Spinal cord (tissue), 10 donors: ENCODE measurements around the gene ANKS1B. TPM values are rescaled to one million over a fixed set of nuclear protein-coding genes. Genes with fewer than 3 reads are reported as not detected.

Source experiments
- DNase-seq, 6 donors: peaks; one replicate each; pipeline versions ENCODE4 v3.0.0 to v3.0.0-alpha.2; 2013 to 2015; ENCODE audit warnings: low spot score in 6 of 6, low read depth in 4 of 6
- H3K27ac ChIP-seq: one replicate; pipeline ENCODE4 v1.5.1; 2013; ENCODE audit warnings: low read depth, low read length, control low read depth
- H3K27me3 ChIP-seq: one replicate; pipeline ENCODE4 v1.6.1; 2013; ENCODE audit warnings: low read length; ENCODE audit not compliant: control insufficient read depth, insufficient read depth
- H3K36me3 ChIP-seq: one replicate; pipeline ENCODE4 v1.6.1; 2013; ENCODE audit warnings: low read length; ENCODE audit not compliant: control insufficient read depth, insufficient read depth
- H3K4me1 ChIP-seq: one replicate; pipeline ENCODE4 v1.6.1; 2013; ENCODE audit warnings: low read length; ENCODE audit not compliant: control insufficient read depth, insufficient read depth
- H3K4me3 ChIP-seq: one replicate; pipeline ENCODE4 v1.5.1; 2013; ENCODE audit warnings: low read depth, low read length, control low read depth
- H3K9me3 ChIP-seq: one replicate; pipeline ENCODE4 v1.6.1; 2013; ENCODE audit warnings: low read length; ENCODE audit not compliant: control insufficient read depth, insufficient read depth
- WGBS: methylation state at CpG from one replicate; pipeline ENCODE4 v1.1.5; 2013; ENCODE audit warnings: missing lambda C conversion rate; ENCODE audit not compliant: insufficient coverage; 5-methylcytosine and 5-hydroxymethylcytosine counted together
- polyA plus RNA-seq, 2 donors: library from polyadenylated mRNA; unstranded; fragments of 120-200 nt; gene quantifications; one replicate each; pipeline ENCODE4 v1.2.1, GENCODE V29; 2013; ENCODE audit not compliant: insufficient read length in 2 of 2
- total RNA-seq, 2 donors: library from RNA; depleted of rRNA in 1 of 2; stranded (reverse); fragments of 120-200 nt in 1 of 2; fragments of >200 nt in 1 of 2; gene quantifications; one replicate each; pipeline versions ENCODE4 v1.2.3 to v1.2.4, GENCODE V29; 2013 to 2014
- donor health status: healthy.

Gene ANKS1B
- total and polyA plus RNA-seq, 4 donors: 89.5 to 131 (median 108) TPM

DNA sequence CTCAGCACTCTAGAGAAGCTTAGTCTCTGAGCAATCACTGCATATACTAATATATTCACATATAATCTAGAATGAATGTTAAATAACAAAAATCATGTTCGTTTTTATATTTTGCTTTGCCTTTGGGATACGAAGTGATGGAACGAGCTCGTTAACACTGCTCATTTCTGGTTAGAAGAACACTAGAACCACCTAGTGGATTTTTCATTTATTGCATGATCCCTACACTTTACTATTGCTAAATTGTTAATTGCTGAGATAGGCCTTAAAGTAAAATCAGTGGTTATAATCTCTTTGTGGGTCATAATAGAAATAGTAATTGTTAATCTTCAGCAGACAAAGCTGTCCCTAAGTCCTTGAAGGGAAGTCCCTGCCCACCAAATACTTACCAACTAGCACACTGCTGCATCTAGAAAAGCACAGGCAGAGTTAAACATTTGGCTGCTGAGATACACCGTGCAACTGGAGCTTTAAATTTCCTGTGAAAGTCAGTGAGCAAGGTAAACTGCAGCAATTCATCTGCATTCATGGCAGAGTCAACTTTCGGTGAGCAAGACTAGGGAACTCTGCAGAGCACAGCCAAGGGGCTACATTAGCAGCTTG lies 985.9 kb downstream of the ANKS1B start:
- peak; percentile 36 to 93 (median 52) for DNase-seq
- Histone ChIP-seq H3K36me3 (no peaks in the 10 kb centered on the region), H3K27me3 (no peaks in the 10 kb centered on the region)

DNA sequence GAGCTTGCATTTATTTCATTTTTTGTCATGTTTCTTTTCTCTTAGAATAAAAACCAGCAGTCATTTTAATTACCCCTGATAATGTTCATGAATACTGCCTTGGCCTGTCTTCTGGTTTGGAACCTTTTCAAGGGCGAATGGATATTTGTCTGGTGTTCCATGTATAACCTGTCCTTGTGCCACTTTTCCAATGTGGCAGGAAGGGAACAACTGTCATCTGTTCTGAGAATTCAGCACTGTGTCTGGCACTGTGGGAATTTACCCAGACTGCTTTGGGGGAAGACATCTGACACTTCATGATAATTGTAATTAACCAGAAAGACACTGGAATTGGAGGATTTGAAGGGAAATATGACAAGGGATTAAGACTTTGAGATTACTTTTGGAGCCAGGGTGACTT lies 986.8 kb downstream of the ANKS1B start:
- H3K27me3 ChIP-seq: no peaks in the 10 kb centered on the region
- no peak overlapping the region for H3K4me3 ChIP-seq
- H3K36me3 ChIP-seq: no peaks in the 10 kb centered on the region
- no peaks in the 10 kb centered on the region for H3K9me3 ChIP-seq
- H3K27ac ChIP-seq: no peak overlapping the region
- WGBS: 60% methylated on average over 1 of the region's 1 CpG
- H3K4me1 ChIP-seq: peaks cover 3% of the 10 kb centered on the region
- DNase-seq: peak in 1 of 6 donors; percentile 55

More for the DNA sequence above, 985.9 kb downstream of the ANKS1B start:
- H3K9me3 ChIP-seq: no peaks in the 10 kb centered on the region
- H3K4me1 ChIP-seq: peaks cover 3% of the 10 kb centered on the region
- H3K27ac ChIP-seq: no peak overlapping the region
- no peak overlapping the region for H3K4me3 ChIP-seq
- WGBS: 21% methylated on average over 2 of the region's 6 CpGs

DNA sequence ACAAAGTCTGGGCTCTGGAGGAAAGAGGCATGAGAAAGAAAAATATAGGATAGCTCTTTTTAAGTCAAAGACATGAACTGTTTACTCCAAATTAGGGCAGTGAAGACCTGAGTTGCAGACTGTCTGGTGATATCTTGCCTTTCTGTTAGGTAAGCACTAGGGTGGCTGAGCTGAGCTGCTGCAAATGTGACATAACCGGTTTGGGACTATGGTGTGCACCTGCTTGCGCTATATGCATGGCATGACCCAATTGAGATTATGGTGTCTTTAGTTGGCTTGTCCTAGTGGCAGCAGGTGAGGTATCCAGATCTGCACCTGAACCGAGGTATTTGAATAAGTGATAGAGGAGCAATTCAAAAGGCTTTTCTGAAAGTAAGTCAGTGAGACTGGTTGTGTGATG lies 994.1 kb downstream of the ANKS1B start:
- Histone ChIP-seq H3K9me3 (peaks cover 1% of the 10 kb centered on the region), H3K36me3 (no peaks in the 10 kb centered on the region), H3K27ac (no peak overlapping the region), H3K27me3 (no peaks in the 10 kb centered on the region), H3K4me1 (no peaks in the 10 kb centered on the region), H3K4me3 (no peak overlapping the region)
- DNase-seq: no peak
- 95% methylated on average over 3 of the region's 3 CpGs for WGBS

DNA sequence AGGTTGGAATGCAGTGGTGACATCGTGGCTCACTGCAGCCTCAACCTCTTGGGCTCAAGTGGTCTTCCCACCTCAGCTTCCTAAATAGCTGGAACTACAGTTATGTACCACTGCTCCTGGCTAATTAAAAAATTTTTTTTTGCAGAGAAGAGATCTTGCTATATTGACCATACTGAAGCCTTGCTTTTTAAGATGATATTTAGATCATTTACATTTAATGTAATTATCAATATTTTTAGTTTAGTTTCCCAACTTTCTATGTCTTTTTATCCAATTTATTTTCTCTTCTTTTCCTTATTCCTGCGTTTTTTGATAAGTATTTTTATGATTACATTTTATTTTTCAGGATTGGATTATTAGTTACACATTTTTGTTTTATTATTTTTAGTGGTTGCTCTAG lies 999.6 kb downstream of the ANKS1B start:
- no peak overlapping the region for H3K4me3 ChIP-seq
- no peaks in the 10 kb centered on the region for H3K27me3 ChIP-seq
- H3K27ac ChIP-seq: no peak overlapping the region
- no CpG with 5 or more reads among the region's 2 CpGs for WGBS
- H3K9me3 ChIP-seq: peaks cover 4% of the 10 kb centered on the region
- H3K4me1 ChIP-seq: no peaks in the 10 kb centered on the region
- peaks cover 2% of the 10 kb centered on the region for H3K36me3 ChIP-seq
- DNase-seq: no peak

DNA sequence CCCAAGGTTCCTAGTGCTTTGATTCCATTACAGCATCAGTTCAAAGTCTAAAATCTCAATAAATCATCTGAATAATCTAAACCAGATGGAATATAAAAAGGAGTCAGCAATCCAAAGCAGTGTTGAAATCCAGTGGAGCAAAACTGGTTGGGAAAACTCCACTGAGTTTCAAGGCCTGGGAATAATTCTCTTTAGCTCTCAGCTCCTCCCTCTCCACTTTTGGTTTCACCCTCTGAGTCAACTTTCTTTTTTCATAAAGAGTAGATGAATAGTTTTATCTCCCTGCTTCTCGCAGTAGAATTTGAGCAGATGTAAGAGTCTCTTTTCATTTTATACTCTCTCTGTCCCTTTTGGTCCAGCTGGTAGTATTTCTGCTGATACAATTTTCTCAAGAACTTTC lies 1001.1 kb downstream of the ANKS1B start:
- H3K27ac ChIP-seq: no peak overlapping the region
- H3K9me3 ChIP-seq: peaks cover 4% of the 10 kb centered on the region
- no peak for DNase-seq
- no peaks in the 10 kb centered on the region for H3K4me1 ChIP-seq
- H3K4me3 ChIP-seq: no peak overlapping the region
- H3K27me3 ChIP-seq: no peaks in the 10 kb centered on the region
- peaks cover 2% of the 10 kb centered on the region for H3K36me3 ChIP-seq
- WGBS: no CpG with 5 or more reads among the region's 1 CpG

DNA sequence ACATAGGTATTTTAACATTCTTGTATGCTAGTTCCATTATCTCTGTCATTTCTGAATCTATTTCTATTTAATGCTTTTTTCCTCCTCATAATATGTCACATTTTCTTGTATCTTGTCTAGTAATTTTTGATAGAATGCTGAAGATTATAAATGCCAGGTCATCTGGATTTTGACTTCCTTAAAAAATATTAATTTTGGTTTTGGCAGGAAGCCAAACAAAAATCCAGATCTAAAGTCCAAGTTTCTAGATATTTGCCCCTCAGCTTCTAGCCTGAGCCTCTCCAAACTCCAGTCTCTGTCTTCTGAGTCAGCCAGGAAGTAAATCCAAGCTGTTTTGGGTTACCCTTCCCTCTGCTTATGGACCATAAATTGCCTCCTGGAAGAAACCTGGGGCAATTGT lies 1004.2 kb downstream of the ANKS1B start:
- H3K4me3 ChIP-seq: no peak overlapping the region
- DNase-seq: no peak
- H3K27ac ChIP-seq: no peak overlapping the region
- peaks cover 4% of the 10 kb centered on the region for H3K9me3 ChIP-seq
- peaks cover 2% of the 10 kb centered on the region for H3K36me3 ChIP-seq
- no peaks in the 10 kb centered on the region for H3K4me1 ChIP-seq
- no peaks in the 10 kb centered on the region for H3K27me3 ChIP-seq

DNA sequence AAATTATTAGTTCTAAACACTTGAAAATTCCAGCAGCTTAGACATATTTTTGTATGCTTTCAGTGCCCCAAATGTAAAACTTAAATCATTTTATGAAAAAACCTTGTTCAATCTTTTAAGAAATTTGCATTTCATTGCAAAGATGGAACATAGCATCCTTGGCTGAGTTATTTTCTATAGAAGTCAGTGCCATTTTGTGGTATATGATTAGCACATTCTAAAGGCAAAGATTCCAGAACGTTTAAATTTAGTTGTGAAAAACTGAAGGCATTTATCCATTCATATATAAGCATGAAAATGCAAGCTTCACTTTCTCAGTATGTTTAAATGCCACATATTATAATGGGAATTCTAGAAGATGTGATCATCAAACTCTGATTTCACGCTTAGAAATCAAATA lies 1007.5 kb downstream of the ANKS1B start:
- Histone ChIP-seq H3K27me3 (no peaks in the 10 kb centered on the region), H3K27ac (no peak overlapping the region), H3K4me1 (no peaks in the 10 kb centered on the region), H3K4me3 (no peak overlapping the region), H3K36me3 (peaks cover 2% of the 10 kb centered on the region), H3K9me3 (peaks cover 1% of the 10 kb centered on the region)
- no CpG with 5 or more reads among the region's 2 CpGs for WGBS
- DNase-seq: peak in 1 of 6 donors; percentile 64

DNA sequence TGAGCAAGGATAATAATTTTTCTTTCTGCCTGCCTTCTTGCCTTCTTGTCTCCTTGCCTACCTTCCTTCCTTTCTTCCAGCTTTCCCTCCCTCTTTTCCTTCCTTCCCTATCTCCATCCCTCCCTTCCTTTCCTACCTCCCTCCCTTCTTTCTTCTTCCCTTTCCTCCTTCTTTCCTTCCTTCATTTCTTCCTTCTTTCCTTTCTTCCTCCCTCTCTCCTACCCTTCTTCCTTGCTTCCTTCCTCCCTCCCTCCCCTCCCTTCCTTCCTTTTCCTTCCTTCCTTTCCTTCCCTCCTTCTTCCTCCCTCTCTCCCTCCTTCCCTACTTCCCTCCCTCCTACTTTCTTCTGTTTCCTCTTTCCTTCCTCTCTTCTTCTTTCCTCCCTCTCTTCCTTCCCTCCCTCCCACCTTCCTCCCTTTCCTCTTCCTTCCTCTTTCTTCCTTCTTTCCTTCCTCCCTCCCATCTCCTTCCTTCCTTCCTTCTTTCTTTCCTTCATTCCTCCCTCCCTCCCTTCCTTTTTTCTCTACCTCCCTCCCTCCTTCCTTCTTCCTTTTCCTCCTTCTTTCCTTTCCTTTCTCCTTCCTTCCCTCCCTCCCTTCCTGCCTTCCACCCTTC lies 1009.9 kb downstream of the ANKS1B start:
- DNase-seq: no peak
- no peaks in the 10 kb centered on the region for H3K36me3 ChIP-seq
- no peaks in the 10 kb centered on the region for H3K4me1 ChIP-seq
- H3K4me3 ChIP-seq: no peak overlapping the region
- H3K27me3 ChIP-seq: no peaks in the 10 kb centered on the region
- peaks cover 1% of the 10 kb centered on the region for H3K9me3 ChIP-seq
- H3K27ac ChIP-seq: no peak overlapping the region

DNA sequence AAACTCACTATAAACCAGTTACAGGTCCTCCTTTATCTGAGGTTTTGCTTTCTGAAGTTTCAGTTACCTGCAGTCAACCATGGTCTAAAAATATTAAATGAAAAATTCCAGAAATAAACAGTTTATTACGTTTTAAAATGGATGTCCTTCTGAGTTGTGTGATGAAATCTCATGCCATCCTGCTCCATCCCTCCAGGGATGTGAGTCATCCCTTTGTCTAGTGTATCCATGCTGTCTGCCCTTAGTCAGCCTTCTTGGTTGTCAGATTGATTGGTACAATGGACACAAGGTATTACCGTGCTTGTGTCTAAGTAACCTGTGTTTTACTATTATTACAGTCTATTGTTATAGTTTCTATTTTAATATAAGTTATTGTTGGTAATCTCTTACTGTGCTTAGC lies 1011.3 kb downstream of the ANKS1B start:
- WGBS: no CpG with 5 or more reads among the region's 2 CpGs
- H3K4me3 ChIP-seq: no peak overlapping the region
- no peaks in the 10 kb centered on the region for H3K27me3 ChIP-seq
- no peak overlapping the region for H3K27ac ChIP-seq
- no peaks in the 10 kb centered on the region for H3K36me3 ChIP-seq
- no peak for DNase-seq
- no peaks in the 10 kb centered on the region for H3K9me3 ChIP-seq
- no peaks in the 10 kb centered on the region for H3K4me1 ChIP-seq

DNA sequence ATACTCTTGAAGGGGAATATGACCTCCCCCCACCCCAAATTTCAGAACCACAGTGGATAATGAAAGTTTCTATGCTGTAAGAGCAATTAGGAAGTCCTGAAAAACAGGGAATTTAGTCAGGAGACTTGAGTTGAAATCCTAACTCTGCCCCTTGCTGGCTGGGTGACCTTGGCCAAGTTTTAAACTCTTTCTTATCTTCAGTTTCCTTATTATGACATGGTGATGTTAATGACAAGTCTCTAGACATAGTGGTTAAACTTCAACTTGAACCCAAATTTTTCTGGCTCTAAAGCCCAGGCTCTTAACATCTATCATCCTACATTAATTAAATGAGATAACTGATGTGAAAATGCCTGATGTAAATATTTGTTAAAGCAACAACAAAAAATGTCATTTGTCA lies 1013.8 kb downstream of the ANKS1B start:
- no peaks in the 10 kb centered on the region for H3K4me1 ChIP-seq
- H3K4me3 ChIP-seq: no peak overlapping the region
- no peak overlapping the region for H3K27ac ChIP-seq
- no peak for DNase-seq
- no peaks in the 10 kb centered on the region for H3K9me3 ChIP-seq
- no peaks in the 10 kb centered on the region for H3K36me3 ChIP-seq
- no peaks in the 10 kb centered on the region for H3K27me3 ChIP-seq
